Stimulated activated CD8-positive, alpha-beta memory T cell treated with anti-CD3 and anti-CD28 coated beads, Interleukin-15, amount 100 ng/mL, for 4 hours (primary cell): ENCODE measurements around the gene CILP2.

Experiments used
- DNase-seq, 2 donors: peaks; one replicate each; pipeline ENCODE4 v3.0.0-alpha.2; 2020; ENCODE audit warnings: low read depth in 2 of 2

The CILP2 gene

DNA sequence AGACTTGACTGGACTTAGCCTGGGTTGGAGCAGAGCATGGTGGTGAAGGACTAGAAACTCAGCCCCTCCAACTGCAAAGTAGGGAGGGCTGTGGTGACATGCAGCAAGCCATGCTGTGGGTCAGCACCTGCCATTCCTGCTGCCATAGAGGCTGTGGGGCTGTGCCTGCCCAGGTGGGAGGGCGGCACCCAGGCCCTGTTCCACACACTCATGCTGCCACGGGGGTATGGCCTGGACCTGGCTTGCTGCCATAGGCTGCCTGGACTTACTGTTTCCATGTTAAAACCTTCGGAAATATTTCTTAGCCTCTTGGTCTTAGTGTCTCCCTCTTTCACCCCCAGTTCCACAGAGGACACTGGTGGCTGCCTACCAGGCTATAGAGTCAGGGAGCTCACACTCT, 29.3 kb downstream of the CILP2 start:
- no peak for DNase-seq

DNA sequence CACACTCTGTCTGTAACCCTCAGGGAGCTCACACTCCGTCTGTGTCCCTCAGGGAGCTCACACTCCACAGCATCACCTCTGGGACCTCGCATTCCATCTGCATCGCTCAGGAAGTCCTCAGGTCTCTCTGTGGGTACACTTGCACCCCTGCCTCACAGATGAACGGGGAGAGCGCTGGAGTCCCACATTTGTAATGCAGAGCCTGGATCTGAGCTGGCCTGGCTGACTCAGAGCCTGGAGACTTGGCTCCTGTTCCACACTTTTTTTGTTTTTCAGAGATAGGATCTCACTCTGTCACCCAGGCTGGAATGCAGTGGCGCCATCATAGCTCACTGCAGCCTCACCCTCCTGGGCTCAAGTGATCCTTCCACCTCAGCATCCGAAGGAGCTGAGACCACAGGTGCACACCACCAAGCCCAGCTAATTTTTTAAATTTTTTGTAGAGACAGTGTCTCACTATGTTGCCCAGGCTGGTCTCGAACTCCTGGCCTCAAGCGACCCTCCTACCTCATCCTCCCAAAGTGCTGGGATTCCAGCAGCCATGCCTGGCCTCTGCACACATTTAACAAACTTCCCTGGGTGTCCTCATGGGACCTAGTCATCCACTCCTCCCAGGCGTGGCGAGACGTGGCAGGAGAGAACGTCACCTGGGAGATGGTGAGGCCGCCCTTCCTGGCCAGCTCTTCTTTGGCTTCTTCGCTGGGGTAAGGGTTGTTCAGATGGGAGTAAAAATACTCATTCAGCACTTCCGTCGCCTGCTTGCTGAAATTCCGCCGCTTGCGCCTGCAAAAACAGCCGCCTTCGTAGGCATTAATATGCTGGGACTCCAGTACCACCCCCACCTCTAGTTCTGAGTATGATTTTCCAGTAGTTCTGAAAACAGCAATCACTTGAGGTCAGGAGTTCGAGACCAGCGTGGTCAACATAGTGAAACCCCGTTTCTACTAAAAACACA, 31.0 kb downstream of the CILP2 start:
- DNase-seq = no peak

DNA sequence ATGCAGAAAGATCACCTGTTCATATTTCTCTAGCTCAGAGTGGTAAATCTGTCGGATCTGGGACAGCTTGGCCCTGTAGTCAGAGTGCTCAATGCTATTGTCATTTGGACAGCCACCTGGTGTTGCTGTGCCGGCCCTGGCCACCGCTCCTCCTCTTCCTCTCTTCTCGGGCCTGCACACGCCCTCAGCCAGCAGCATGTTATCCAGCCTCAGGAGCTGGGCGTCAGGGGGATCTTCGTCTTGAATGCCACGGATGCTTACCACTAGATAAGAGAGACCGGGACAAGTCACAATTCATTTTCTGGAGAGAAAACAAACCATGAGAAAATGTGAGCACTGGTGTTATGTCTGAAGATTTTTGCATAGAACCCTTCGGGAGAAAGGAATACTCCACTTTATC, 32.5 kb downstream of the CILP2 start:
- no peak for DNase-seq

GRCh38 chr19:19571071-19571786, 33.2 kb downstream of the CILP2 start:
- no peak for DNase-seq

GRCh38 chr19:19575411-19575810, 37.3 kb downstream of the CILP2 start:
- no peak for DNase-seq

GRCh38 chr19:19578252-19578651, 40.2 kb downstream of the CILP2 start:
- DNase-seq = no peak

DNA sequence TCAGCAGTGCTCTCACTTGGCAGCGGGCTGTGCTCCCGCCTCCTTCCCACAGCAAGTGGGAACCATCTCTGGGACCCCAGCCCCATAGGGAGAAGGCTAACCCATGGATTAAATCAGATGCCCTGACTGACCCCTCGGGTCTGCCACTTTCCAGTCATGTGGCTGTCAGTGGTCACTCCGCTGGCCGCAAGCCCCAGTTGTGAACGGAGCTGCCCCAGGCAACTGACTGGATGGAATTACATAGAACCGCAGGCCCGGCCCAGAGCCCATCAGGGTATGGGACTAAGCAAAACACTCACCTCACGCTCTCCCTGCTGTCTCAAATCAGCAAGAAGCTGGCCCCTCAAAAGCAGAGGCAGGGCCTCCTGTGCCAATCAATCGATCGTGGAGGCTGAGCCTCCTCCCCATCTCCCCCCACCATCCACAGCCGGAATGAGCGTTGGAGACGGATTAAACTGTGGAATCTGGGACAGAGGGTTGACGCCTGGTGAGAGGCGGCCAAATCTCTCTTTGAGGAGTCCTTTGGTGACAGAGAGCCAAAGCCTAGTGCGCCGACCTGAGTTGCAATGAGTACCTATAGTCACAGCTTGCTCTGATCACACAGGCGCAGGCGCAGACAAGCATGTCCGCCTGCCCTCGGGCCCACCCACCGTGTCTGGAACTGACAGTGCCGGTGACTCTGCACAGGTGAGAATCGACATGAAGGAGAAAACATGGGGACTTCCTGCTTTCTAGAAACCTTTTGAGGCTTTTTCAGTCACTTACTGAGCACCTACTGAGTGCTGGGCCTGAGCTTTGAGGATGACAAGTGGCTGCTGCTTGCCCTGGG, 41.7 kb downstream of the CILP2 start:
- DNase-seq = no peak

- DNase-seq = no peak
These were observed 42.4 kb downstream of the CILP2 start for GRCh38 chr19:19580418-19580817.

GRCh38 chr19:19581391-19581790, 43.3 kb downstream of the CILP2 start:
- DNase-seq = no peak

DNA sequence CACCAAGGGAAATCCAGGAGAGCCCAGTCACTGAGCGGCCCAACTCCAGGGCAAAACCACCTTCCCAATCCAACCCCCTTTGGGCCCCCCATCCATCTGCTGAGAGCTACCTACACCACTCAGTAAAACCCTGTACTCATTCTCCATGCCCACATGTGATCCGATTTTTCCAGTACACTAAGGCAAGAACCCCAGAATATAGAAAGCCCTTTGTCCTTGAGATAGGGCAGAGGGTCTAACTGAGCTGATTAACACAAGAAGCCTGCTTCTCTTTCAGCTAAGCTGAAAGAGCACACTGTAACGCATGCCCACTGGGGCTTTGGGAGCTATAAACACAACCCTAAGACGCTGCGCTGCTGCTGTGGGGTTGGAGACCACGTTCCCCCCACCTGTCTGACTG, 44.4 kb downstream of the CILP2 start:
- DNase-seq = no peak

DNA sequence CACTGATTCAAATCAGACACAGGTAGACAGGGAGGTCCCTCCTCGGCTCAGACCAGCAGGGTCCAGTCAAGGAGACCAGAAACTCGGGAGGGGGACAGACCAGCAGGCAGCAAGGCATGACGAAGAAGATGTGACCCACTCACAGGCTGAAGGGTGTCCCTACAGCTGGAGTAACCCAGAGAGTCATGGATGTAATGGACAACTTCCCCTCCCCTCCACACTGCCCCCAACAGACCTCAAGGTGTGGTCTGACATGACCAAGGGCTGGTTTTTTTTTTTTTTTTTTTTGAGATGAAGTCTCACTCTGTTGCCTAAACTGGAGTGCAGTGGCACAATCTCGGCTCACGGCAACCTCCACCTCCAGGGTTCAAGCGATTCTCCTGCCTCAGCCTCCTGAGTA, 46.3 kb downstream of the CILP2 start:
- DNase-seq = no peak

DNA sequence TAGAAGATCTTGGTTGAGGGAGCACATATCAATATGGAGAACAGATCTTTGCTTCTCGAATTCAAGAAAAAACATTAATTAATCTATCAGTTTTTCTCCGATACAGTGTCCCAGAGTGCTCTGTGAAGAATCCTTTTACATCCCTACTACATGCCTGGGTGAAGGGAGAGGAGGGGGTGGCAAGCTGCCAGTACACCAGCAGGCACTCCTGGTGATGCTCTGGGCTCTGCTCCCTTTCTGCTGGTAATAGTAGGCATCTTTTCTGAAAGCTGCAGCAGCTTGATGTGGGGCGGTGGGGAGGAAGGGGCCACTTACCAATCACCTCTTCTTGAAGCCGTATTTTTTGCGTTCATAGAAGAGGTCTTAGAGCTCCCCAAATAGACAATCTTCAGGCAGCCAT, 49.7 kb downstream of the CILP2 start:
- no peak for DNase-seq

DNA sequence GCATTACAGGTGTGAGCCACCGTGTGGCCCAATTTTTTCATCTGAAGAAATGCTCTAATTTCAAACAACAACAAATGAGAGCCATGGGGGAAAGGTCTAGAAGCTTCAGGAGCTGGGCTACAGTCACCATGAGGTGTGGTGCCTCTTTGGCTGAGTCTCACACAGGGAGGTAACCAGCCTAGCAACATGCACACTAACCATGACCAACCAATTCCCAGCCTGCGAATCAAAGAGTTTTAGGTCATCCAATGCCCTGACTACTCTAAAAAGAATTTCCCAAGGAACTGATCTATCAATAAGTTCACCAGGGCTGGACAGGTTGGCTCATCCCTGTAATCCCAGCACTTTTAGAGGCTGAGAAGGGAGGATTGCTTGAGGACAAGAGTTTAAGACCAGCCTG, 50.5 kb downstream of the CILP2 start:
- no peak for DNase-seq

DNA sequence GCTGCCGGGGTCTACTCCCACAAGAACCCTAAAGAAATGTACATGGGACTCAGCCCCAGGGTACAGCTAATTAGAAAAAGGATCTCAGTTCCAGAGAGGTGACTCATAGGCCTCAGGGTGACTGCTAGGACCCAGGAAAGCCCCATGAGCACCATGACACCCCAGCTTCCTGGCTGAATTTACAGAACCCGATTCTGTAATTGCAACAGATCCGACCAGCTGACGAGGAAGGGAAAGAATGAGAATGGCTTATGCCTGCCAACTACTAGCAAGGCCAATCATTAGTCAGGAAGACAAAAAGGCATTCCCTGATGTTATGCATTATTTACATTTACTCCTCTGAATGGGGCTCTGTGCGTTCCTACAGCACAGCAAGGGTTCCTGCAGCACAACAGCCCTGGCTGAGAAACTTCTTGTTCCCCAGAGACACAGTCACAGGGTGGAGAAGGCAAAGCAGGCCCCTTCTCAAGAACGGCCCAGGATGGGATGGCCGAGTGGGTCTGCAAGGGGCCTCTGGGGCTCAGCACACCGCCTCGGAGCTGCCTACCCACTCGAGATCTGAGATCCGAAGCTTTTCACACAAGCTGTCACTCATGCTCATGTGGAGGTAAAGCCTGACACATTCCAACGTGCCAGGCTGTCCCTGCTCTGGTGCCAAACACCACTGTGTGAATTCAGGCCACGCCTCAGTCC, 53.2 kb downstream of the CILP2 start:
- peak in 1 of 2 donors; percentile 59 for DNase-seq

DNA sequence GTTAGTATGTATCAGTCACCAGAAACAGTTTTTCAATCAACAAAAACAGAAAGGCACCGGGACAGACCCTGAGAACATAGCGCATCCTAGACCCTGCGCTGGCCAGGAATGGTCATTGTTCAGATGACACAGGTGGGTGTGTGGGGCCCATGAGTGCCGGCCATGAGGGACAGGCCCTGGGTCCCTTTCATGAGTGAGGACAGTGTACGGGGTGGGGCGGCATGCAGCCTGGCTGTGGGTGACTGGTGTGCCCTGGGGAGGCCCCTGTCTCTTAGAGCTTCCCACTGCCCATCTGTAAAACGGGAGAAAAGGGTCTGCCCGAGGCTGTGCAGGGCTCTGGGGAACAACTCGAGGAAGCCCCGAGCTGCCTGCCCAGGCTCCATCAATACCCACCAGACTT, 54.6 kb downstream of the CILP2 start:
- no peak for DNase-seq

DNA sequence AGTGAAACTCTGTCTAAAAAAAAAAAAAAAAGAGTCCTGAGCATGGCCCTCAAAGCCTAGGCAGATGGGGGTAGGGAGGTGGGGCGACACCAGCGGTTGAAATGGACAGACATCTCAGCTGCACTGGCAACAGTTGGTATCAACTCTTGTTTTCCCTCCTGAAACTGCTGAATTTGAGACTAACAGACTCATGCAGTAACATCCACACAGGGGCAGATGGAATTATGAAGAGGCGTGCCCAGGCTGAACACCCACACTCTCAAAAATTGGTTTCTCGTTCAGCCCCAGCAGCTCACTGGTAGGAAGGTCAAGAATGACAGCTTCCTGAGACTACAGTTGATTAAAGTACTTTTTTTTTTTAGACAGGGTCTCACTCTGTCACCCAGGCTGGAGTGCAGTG, 56.3 kb downstream of the CILP2 start:
- no peak for DNase-seq

- DNase-seq = no peak
These were observed 57.2 kb downstream of the CILP2 start for GRCh38 chr19:19595171-19595701.
